HEK293T (cell line): ENCODE measurements around the gene SPRN.

Source experiments
- ARNT ChIP-seq: fragments of 450-650 bp; IDR thresholded peaks from 2 replicates; pipeline ENCODE4 v1.6.1; 2017; ENCODE audit warnings: mild to moderate bottlenecking
- BHLHE40 ChIP-seq: fragments of 450-650 bp; IDR thresholded peaks from 2 replicates; pipeline ENCODE4 v1.6.1; 2016; ENCODE audit warnings: mild to moderate bottlenecking, moderate library complexity, borderline replicate concordance
- CTBP1 ChIP-seq: fragments of 450-650 bp; IDR thresholded peaks from 2 replicates; pipeline ENCODE4 v1.6.1; 2016; ENCODE audit warnings: borderline replicate concordance
- FOXA1 ChIP-seq: fragments of 450-650 bp; IDR thresholded peaks from 2 replicates; pipeline ENCODE4 v1.6.1; 2016; ENCODE audit warnings: mild to moderate bottlenecking
- FOXM1 ChIP-seq: fragments of 450-650 bp; IDR thresholded peaks from 2 replicates; pipeline ENCODE4 v1.6.1; 2017; ENCODE audit warnings: mild to moderate bottlenecking, borderline replicate concordance
- HDGF ChIP-seq: fragments of 450-650 bp; IDR thresholded peaks from 2 replicates; pipeline ENCODE4 v1.6.1; 2017; ENCODE audit warnings: antibody characterized with exemption, borderline replicate concordance
- LEF1 ChIP-seq: fragments of 450-650 bp; IDR thresholded peaks from 2 replicates; pipeline ENCODE4 v1.6.1; 2017; ENCODE audit warnings: mild to moderate bottlenecking, borderline replicate concordance
- NFRKB ChIP-seq: fragments of 450-650 bp; IDR thresholded peaks from 2 replicates; pipeline ENCODE4 v1.6.1; 2016; ENCODE audit warnings: mild to moderate bottlenecking, moderate library complexity
- PKNOX1 ChIP-seq: fragments of 450-650 bp; IDR thresholded peaks from 2 replicates; pipeline ENCODE4 v1.6.1; 2016
- SP1 ChIP-seq: fragments of 450-650 bp; IDR thresholded peaks from 2 replicates; pipeline ENCODE4 v1.6.1; 2017
- TARDBP ChIP-seq: fragments of 450-650 bp; IDR thresholded peaks from 2 replicates; pipeline ENCODE4 v1.6.1; 2016

GRCh38 chr10:133379152-133379800 is 45.1 kb downstream of the SPRN start, which contains the start of gene PAOX:
- TF ChIP-seq LEF1 (no peak), BHLHE40 (no peak), SP1 (no peak), HDGF (no peak), FOXA1 (no peak), CTBP1 (no peak), FOXM1 (no peak), ARNT (no peak), PKNOX1 (no peak), NFRKB (no peak), TARDBP (no peak)
